ENCODE measurements around the gene USP32.

The USP32 gene

GRCh38 chr17:60371818-60372510 is 20.0 kb downstream of the USP32 start:
- no peak for DNase-seq (ENCODE audit: extremely low spot score)
- CTCF ChIA-PET, result interaction anchor here (0.9 to 3.1 kb wide), 5 partner anchors 16 to 50 kb away, joined by 3 to 11 read pairs (median 3); partner anchors contain the start of genes CHCT1 and USP32
- POLR2A ChIA-PET, result interaction anchor here (0.6 to 0.7 kb wide), 2 partner anchors 192 to 1800 kb away, joined by 3 read pairs; no protein-coding TSS in a partner anchor
- no peak for TF ChIP-seq CTCF (IDR thresholded peaks at IDR 0.05; ENCODE audit: control extremely low read depth, extremely low read depth, low read depth, missing control alignments)

DNA sequence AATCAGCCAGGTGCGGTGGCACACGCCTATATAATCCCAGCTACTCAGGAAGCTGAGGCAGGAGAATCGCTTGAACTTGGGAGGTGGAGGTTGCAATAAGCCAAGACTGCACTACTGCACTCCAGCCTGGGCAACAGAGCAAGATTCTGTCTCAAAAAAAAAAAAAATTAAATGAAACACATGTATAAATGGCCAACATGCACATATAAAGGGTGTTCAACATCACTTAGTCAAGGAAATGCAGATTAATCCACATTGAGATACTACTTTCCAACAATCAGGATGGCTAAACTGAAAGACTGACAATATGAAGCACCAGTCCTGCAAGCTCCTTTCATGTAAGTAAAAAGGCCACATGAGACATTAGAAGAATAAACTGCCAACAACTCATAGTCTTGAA is 20.5 kb downstream of the USP32 start:
- ChIA-PET CTCF (interaction anchor here (1.2 to 3.1 kb wide), 4 partner anchors 17 to 43 kb away, joined by 3 to 11 read pairs (median 4); partner anchors contain the start of gene USP32), POLR2A (interaction anchor here (0.7 kb wide), 1 partner anchor 192 kb away, joined by 3 read pairs; no protein-coding TSS in a partner anchor)
- DNase-seq (ENCODE audit: extremely low spot score), result no peak
- TF ChIP-seq CTCF (IDR thresholded peaks at IDR 0.05; ENCODE audit: control extremely low read depth, extremely low read depth, low read depth, missing control alignments), result no peak

- CTCF ChIA-PET, result no interaction called here
- no peak for DNase-seq (ENCODE audit: extremely low spot score)
- POLR2A ChIA-PET, result no interaction called here
- no peak for TF ChIP-seq CTCF (IDR thresholded peaks at IDR 0.05; ENCODE audit: control extremely low read depth, extremely low read depth, low read depth, missing control alignments)
Observed at GRCh38 chr17:60369727-60370126, 22.2 kb downstream of the USP32 start.

DNA sequence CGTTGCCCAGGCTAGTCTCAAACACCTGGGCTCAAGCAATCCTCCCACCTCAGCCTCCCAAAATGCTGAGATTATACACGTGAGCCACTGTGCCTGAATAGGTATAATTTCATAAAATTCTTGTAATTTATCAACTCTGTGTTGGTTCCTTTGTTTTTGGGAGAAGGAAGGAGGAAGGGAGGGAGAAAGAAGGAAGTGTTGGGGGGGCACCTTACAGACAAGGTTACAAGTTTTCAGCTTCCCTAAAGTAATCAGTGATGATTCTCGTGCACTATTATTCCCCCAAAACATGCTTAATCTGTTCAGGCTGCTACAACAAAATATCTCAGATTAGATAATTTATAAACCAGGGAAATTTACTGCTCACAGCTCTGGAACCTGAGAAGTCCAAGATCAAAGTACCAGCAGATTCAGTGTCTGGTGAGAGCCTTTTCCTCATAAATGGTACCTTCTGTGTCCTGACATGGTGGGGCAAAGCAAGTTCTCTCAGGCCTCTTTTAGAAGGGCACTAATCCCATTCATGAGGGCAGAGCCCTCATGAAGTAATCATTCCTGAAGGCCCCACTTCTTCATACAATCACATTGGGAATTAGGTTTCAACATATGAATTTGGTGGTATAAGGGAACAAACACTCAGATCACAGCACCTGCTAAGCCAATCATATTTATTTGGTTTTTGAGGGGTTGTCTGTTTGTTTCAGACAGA is 28.1 kb downstream of the USP32 start:
- ChIA-PET POLR2A (no interaction called here), CTCF (no interaction called here)
- no peak for DNase-seq (ENCODE audit: extremely low spot score)
- TF ChIP-seq CTCF (IDR thresholded peaks at IDR 0.05; ENCODE audit: control extremely low read depth, extremely low read depth, low read depth, missing control alignments), result no peak

GRCh38 chr17:60362329-60362728 is 29.6 kb downstream of the USP32 start:
- ChIA-PET CTCF (no interaction called here), POLR2A (no interaction called here)
- no peak for DNase-seq (ENCODE audit: extremely low spot score)
- TF ChIP-seq CTCF (IDR thresholded peaks at IDR 0.05; ENCODE audit: control extremely low read depth, extremely low read depth, low read depth, missing control alignments), result no peak

DNA sequence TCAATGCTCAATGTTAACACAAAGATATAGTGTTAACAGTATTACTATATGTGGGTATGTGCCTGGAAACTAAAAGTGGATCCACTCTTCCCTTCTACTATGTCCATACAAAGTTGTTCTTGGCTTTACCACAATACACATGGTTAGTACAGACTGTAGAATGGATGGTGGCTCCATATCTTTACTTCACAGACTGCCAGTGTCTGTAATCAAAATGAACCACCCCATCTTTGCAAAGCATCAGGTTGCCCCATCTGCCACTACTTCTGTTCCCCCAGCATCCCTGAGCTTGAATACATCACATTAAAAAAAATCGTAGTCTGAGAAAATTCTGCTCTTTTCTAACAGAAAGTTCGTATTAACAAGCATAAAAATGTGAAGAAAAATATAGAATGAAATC is 30.0 kb downstream of the USP32 start:
- CTCF ChIA-PET, result no interaction called here
- POLR2A ChIA-PET, result no interaction called here
- no peak for TF ChIP-seq CTCF (IDR thresholded peaks at IDR 0.05; ENCODE audit: control extremely low read depth, extremely low read depth, low read depth, missing control alignments)
- DNase-seq (ENCODE audit: extremely low spot score), result no peak
